ENCODE measurements around the gene TRIB2.

The TRIB2 gene

DNA sequence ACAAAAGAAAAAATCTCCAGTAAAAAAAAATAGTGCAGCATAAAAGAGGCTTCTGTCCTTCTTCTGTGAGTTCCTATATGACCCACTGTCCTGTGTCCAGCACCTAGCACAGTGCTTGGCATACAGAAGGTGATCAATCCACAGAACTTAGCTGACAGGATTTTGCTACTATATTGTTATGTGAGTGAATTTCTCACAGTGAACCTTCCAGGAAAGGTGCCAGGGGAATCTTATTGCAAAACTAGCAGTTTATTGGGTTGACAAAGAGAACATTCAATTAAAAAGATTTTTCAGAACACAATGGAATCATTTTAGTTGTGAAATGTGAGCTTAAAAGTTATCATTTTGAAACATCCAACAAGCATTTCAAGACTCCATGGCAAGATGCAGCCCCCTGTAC is 12.4 kb upstream of the TRIB2 start:
- peaks cover under 1% of the 10 kb centered on the region for H3K36me3 Mint-ChIP-seq (ENCODE audit: insufficient read depth)
- ATAC-seq (replicated peaks; ENCODE audit: extremely low read depth, poor library complexity, severe bottlenecking) (no peak), DNase-seq (ENCODE audit: low spot score in 2 of 2) (no peak)
- H3K27me3 Mint-ChIP-seq = no peaks in the 10 kb centered on the region
- peaks cover 49% of the 10 kb centered on the region for H3K4me1 Mint-ChIP-seq
- H3K27ac Mint-ChIP-seq (ENCODE audit: low read depth) = peak overlapping the region; percentile 16
- no peak overlapping the region for H3K4me3 Mint-ChIP-seq
- H3K9me3 Mint-ChIP-seq = no peaks in the 10 kb centered on the region

DNA sequence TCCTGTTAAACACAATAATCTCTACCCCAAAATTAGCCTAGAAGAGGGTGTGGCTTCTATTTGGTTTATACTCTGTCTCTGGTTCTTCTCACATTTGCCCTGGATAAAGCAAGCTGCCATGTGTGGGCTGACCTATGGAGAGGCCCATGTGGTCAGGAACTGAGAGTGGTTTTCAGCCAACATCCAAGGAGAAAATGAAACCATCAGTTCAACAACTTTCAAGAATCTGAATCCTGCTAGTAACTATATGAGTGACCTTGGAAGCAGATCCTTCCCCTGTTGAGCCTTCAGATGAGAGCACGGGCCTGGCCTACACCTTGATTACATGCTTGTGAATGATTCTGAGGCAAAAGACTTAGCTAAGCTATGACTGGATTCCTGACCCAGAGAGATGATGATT is 11.5 kb upstream of the TRIB2 start:
- no peaks in the 10 kb centered on the region for H3K9me3 Mint-ChIP-seq
- DNase-seq (ENCODE audit: low spot score in 2 of 2) = no peak
- no peaks in the 10 kb centered on the region for H3K27me3 Mint-ChIP-seq
- no peaks in the 10 kb centered on the region for H3K36me3 Mint-ChIP-seq (ENCODE audit: insufficient read depth)
- H3K4me1 Mint-ChIP-seq = peaks cover 58% of the 10 kb centered on the region
- H3K27ac Mint-ChIP-seq (ENCODE audit: low read depth) = peak overlapping the region; percentile 16
- no peak overlapping the region for H3K4me3 Mint-ChIP-seq
- ATAC-seq (replicated peaks; ENCODE audit: extremely low read depth, poor library complexity, severe bottlenecking) = no peak

DNA sequence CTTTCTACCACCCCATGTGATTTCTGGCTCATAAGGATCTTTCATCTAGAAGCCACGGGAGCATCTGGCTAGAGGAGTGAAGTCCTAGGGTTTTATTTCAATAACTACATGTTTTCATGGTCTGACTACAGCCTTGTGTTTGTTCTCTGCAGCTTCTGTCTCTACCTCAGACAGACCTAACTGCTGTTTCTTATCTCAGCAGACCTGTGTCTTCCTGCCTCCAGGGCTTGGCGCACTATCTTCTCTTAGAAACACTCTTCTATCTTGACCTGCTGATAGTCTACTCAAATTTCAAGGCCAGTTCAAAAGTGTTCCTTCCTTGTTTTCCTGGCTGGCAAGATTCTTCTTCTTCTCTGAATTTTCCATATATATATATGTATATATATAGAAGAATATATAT is 11.0 kb upstream of the TRIB2 start:
- H3K4me1 Mint-ChIP-seq = peaks cover 63% of the 10 kb centered on the region
- no peak for ATAC-seq (replicated peaks; ENCODE audit: extremely low read depth, poor library complexity, severe bottlenecking)
- H3K4me3 Mint-ChIP-seq = no peak overlapping the region
- H3K36me3 Mint-ChIP-seq (ENCODE audit: insufficient read depth) = no peaks in the 10 kb centered on the region
- no peaks in the 10 kb centered on the region for H3K27me3 Mint-ChIP-seq
- no peak for DNase-seq (ENCODE audit: low spot score in 2 of 2)
- peak overlapping the region; percentile 16 for H3K27ac Mint-ChIP-seq (ENCODE audit: low read depth)
- H3K9me3 Mint-ChIP-seq = no peaks in the 10 kb centered on the region

DNA sequence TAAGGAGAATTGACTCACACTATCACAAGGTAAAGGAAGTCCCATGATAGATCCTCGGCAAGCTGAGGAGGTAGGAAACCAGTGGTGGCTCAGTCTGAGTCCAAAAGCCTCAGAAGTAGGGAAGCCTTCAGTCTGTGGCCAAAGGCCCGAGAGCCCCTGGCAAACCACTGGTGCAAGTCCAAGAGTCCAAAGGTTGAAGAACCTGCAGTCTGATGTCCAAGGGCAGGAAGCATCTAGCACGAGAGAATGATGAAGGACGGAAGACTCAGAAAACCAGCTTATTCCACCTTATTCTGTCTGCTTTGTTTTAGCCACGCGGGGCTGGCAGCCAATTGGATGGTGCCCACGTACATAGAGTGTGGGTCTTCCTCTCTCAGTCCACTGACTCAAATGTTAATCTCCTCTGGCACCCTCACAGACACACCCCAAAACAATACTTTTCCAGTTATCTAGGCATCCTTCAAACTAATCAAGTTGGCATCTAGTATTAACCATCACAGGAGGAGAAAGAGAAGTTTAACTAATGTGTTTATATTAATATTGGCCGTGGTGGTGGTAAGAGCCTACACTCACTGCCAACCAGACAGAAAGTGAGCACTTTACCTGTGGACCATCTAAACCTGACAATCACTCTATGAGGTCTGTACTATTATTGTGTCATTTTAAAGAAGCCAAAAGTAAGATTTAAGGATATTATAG is 8.1 kb upstream of the TRIB2 start:
- Mint-ChIP-seq H3K27me3 (no peaks in the 10 kb centered on the region), H3K9me3 (no peaks in the 10 kb centered on the region), H3K36me3 (ENCODE audit: insufficient read depth) (no peaks in the 10 kb centered on the region), H3K4me3 (peak overlapping the region; percentile 27), H3K4me1 (peaks cover 61% of the 10 kb centered on the region), H3K27ac (ENCODE audit: low read depth) (peak overlapping the region; percentile 94)
- no peak for ATAC-seq (replicated peaks; ENCODE audit: extremely low read depth, poor library complexity, severe bottlenecking)
- DNase-seq (ENCODE audit: low spot score in 2 of 2) = no peak

DNA sequence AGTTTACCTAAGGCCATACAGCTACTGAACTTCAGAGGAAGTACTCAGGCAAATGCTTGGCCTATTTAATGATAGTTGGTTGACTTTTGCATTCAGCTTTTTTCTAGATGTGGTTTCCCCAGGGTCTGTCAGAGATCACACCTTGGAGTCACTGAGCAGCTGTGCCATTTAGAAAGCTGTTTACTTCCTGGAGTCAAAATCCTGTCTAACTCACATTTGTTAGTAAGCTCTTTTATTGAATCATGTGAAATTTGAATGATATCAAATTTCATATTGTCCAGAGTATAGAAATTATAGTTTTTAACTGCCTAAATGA is 7.6 kb upstream of the TRIB2 start:
- Mint-ChIP-seq H3K4me3 (no peak overlapping the region), H3K36me3 (ENCODE audit: insufficient read depth) (no peaks in the 10 kb centered on the region), H3K9me3 (no peaks in the 10 kb centered on the region), H3K27ac (ENCODE audit: low read depth) (peak overlapping the region; percentile 94), H3K27me3 (no peaks in the 10 kb centered on the region), H3K4me1 (peaks cover 62% of the 10 kb centered on the region)
- DNase-seq (ENCODE audit: low spot score in 2 of 2) (peak in 1 of 2 donors; percentile 50), ATAC-seq (replicated peaks; ENCODE audit: extremely low read depth, poor library complexity, severe bottlenecking) (peak; percentile 99)

DNA sequence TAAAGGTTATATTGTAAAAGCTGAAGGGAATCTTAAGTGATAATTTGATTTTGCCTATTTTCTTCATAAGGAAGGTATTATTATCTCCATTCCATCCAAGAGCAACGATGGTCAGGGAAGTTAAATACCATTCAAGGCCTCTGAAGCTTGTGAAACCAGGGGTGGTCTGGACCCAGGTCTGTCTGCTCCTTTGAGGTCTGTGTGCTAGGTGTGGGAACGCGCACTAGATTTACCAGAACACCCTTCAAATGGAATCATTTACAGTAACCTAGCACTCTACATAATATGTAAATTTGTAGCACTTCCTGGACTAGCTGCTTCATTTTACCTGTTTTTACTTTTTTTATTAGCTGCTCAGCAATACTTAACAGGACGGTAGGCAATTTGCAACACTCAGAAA is 6.4 kb upstream of the TRIB2 start:
- H3K4me1 Mint-ChIP-seq = peaks cover 62% of the 10 kb centered on the region

DNA sequence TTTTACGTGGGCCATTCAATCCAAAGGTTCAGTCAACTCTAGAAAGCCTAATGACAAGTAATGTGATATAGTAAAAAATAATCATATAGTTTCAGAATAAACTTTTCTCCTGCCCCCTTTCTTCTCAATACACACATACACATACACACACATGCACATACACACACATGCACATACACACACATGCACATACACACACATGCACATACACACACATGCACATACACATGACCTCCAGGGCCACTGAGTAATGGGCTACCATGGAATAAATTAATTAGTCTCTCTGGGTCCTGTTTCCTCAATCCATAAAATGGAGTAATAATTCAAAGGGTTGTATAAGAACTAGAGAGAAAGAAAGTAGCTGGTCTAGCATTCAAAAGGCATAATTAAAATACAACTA is 5.4 kb upstream of the TRIB2 start:
- H3K4me3 Mint-ChIP-seq = no peak overlapping the region
- peaks cover 5% of the 10 kb centered on the region for H3K36me3 Mint-ChIP-seq (ENCODE audit: insufficient read depth)
- ATAC-seq (replicated peaks; ENCODE audit: extremely low read depth, poor library complexity, severe bottlenecking) (no peak), DNase-seq (ENCODE audit: low spot score in 2 of 2) (no peak)
- no peak overlapping the region for H3K27ac Mint-ChIP-seq (ENCODE audit: low read depth)
- no peaks in the 10 kb centered on the region for H3K9me3 Mint-ChIP-seq
- H3K27me3 Mint-ChIP-seq = no peaks in the 10 kb centered on the region
- peaks cover 66% of the 10 kb centered on the region for H3K4me1 Mint-ChIP-seq

More for the DNA sequence above, 6.4 kb upstream of the TRIB2 start:
- no peak for DNase-seq (ENCODE audit: low spot score in 2 of 2)
- Mint-ChIP-seq H3K27ac (ENCODE audit: low read depth) (peak overlapping the region; percentile 94), H3K9me3 (no peaks in the 10 kb centered on the region), H3K27me3 (no peaks in the 10 kb centered on the region), H3K36me3 (ENCODE audit: insufficient read depth) (no peaks in the 10 kb centered on the region), H3K4me3 (no peak overlapping the region)
- no peak for ATAC-seq (replicated peaks; ENCODE audit: extremely low read depth, poor library complexity, severe bottlenecking)

DNA sequence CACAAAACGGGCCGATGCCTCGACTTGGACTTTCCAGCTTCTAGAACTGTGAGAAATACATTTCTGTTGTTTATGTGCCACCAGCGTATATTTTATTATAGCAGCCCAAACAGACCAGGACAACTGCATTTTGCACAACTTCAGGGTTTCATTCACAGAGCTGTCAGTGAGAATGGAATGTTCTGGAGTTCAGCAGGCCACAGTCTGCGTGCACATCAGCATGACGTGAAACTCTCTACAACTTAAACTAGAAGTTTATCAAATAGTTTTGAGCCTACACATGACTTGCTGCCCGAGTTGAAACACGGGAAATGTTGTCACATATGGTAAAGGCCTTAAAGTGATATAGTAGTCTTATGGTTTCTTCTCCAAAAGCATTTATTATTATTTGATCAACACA is 3.9 kb upstream of the TRIB2 start:
- Mint-ChIP-seq H3K4me3 (no peak overlapping the region), H3K27me3 (no peaks in the 10 kb centered on the region), H3K4me1 (peaks cover 66% of the 10 kb centered on the region), H3K36me3 (ENCODE audit: insufficient read depth) (peaks cover 13% of the 10 kb centered on the region), H3K27ac (ENCODE audit: low read depth) (no peak overlapping the region), H3K9me3 (no peaks in the 10 kb centered on the region)
- ATAC-seq (replicated peaks; ENCODE audit: extremely low read depth, poor library complexity, severe bottlenecking) (no peak), DNase-seq (ENCODE audit: low spot score in 2 of 2) (no peak)

DNA sequence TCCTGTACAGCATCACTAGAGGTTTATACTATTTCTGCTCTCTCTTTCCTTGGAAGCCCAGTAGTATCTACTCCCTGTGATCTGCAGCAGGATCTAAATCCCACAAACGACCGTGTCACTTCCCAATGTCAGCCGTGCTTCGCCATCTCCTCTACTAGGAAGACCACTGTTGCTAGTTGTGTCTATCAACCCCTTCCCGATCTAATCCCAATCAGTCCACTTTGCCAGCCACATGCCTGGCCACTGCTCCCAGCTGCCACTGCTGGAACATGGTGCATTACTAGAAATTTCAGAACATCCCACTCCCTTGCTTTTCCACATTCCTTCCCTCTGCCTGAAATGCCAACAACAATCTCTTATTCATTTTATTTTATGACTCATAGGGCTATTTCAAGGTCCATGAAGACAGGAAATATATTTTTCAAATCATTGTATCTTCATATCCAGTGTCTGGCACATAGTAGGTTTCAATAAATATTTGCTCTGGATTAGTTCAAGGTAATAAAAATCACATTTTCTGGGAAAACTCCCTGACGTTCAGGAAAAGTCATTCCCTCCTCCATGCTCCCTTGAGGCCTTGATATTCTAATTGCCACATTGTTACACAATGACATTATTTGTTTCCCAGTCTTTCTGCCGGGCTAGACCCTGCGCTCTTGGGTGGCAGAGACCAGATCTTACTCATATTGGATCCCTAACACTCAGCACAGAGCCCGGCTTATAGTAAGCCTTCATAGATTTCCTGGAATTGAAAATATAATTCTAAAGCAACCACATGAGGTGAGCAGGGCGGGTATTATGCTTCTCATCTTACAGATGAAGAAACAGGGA is 2.1 kb upstream of the TRIB2 start:
- no peak for DNase-seq (ENCODE audit: low spot score in 2 of 2)
- H3K27me3 Mint-ChIP-seq = no peaks in the 10 kb centered on the region
- peaks cover 22% of the 10 kb centered on the region for H3K36me3 Mint-ChIP-seq (ENCODE audit: insufficient read depth)
- H3K9me3 Mint-ChIP-seq = no peaks in the 10 kb centered on the region
- peak overlapping the region; percentile 91 for H3K27ac Mint-ChIP-seq (ENCODE audit: low read depth)
- ATAC-seq (replicated peaks; ENCODE audit: extremely low read depth, poor library complexity, severe bottlenecking) = no peak
- H3K4me1 Mint-ChIP-seq = peaks cover 66% of the 10 kb centered on the region
- H3K4me3 Mint-ChIP-seq = no peak overlapping the region

DNA sequence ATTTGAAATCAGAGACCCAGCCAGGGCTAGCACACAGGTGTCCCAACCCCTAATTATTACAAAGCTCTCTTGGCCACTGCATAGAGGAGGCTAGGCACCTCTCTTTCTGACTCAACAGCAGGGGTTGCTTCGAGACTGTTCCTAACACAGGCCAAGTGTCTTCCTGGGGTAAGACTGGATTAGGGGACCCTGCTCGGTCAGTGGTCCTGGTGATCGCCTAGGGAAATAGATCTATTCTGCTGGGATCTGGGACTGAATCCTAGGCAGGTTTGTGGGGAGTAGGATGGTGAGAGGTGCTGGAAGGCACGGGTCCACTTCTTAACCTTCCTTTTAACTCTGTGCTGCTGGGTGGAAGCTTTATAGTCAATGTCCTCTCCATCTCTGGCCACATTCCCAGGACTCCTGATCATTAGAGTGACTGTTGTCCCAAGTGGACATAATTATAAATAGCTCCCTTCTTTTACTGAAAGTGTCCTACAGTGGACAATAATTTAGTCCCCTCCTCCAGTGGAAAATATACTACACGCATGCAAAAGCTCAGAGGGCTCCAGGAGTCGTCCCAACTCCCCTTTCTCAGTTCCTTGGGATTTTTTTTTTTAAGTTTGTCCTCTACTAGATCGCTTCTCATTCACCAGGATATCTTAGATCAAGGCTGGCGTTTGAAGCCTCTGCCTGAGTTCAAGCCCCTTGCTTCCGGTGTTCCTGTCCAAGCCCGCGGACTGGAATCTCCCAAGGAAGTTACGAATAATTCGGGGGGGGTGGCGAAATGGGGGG is 1.3 kb upstream of the TRIB2 start:
- H3K27ac Mint-ChIP-seq (ENCODE audit: low read depth) = peak overlapping the region; percentile 91
- H3K9me3 Mint-ChIP-seq = no peaks in the 10 kb centered on the region
- H3K36me3 Mint-ChIP-seq (ENCODE audit: insufficient read depth) = peaks cover 22% of the 10 kb centered on the region
- H3K4me1 Mint-ChIP-seq = peaks cover 66% of the 10 kb centered on the region
- DNase-seq (ENCODE audit: low spot score in 2 of 2) = no peak
- no peaks in the 10 kb centered on the region for H3K27me3 Mint-ChIP-seq
- H3K4me3 Mint-ChIP-seq = peak overlapping the region; percentile 99
- no peak for ATAC-seq (replicated peaks; ENCODE audit: extremely low read depth, poor library complexity, severe bottlenecking)

DNA sequence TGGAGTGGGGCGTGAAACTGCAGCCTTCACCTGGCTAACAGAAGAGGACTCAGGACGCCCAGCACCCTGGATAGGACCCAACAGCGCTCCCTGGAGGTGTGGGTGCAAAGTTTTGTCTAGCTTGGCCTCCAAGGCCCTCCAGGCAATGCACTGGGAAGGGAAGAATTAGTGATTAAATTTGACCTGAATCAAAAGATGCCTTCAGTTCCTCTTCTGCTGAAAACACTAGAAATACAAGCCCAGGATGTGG is 779 bp upstream of the TRIB2 start:
- Mint-ChIP-seq H3K27me3 (no peaks in the 10 kb centered on the region), H3K9me3 (no peaks in the 10 kb centered on the region), H3K36me3 (ENCODE audit: insufficient read depth) (peaks cover 22% of the 10 kb centered on the region), H3K4me1 (peaks cover 66% of the 10 kb centered on the region), H3K4me3 (peak overlapping the region; percentile 99), H3K27ac (ENCODE audit: low read depth) (peak overlapping the region; percentile 91)
- ATAC-seq (replicated peaks; ENCODE audit: extremely low read depth, poor library complexity, severe bottlenecking) (peak; percentile 44), DNase-seq (ENCODE audit: low spot score in 2 of 2) (peak; percentile 63 to 66)

DNA sequence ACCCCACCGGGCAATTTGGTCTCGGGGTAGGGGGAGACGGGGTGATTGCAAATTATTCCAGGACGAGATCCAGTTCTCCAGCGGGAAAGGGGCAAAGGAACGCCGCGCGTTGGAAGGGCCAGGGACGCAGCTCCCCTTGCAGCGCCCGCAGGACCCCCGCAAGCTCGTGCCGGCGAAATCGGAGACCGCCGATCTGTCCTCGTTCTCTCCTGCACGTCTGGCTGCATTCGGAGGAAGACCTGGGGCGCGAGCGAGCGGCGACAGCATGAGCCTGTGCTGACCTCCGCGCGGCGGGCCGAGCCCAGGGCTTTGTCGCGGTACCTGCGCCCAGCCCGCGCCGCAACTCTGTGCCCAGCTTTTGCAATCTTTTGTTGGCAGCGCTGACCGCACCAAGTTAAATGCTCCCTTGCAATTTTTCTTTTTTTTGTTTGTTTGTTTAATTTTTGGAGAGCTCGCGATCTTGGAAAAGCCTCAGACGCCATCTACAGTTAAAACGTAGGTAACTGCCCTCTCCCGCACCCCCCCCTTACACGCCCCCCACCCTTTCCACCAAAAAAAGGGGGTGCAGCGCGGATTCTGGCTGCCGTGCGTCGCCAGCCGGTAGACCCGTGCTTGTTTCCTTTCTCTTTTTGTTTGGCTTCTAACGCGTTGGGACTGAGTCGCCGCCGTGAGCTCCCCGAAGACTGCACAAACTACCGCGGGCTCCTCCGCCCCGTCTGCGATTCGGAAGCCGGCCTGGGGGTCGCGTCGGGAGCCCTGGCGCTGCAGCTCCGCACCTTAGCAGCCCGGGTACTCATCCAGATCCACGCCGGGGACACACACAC is 667 bp downstream of the TRIB2 start:
- peak overlapping the region; percentile 99 for H3K4me3 Mint-ChIP-seq
- H3K27me3 Mint-ChIP-seq = no peaks in the 10 kb centered on the region
- H3K27ac Mint-ChIP-seq (ENCODE audit: low read depth) = peak overlapping the region; percentile 91
- H3K4me1 Mint-ChIP-seq = peaks cover 67% of the 10 kb centered on the region
- H3K36me3 Mint-ChIP-seq (ENCODE audit: insufficient read depth) = peaks cover 22% of the 10 kb centered on the region
- ATAC-seq (replicated peaks; ENCODE audit: extremely low read depth, poor library complexity, severe bottlenecking) (peak; percentile 24), DNase-seq (ENCODE audit: low spot score in 2 of 2) (peak; percentile 29 to 36)
- no peaks in the 10 kb centered on the region for H3K9me3 Mint-ChIP-seq
